ENCODE results near the gene PACS2.

PACS2 gene

GRCh38 chr14:105280525-105280924, 34.0 kb upstream of the PACS2 start:
- no peak for DNase-seq (ENCODE audit: low read depth, low spot score)
- ChIA-PET CTCF (interaction anchor here (1.0 to 1.8 kb wide), 2 partner anchors 12 to 190 kb away, joined by 3 to 6 read pairs; no protein-coding TSS in a partner anchor), POLR2A (no interaction called here)
- TF ChIP-seq, protein P1, sequence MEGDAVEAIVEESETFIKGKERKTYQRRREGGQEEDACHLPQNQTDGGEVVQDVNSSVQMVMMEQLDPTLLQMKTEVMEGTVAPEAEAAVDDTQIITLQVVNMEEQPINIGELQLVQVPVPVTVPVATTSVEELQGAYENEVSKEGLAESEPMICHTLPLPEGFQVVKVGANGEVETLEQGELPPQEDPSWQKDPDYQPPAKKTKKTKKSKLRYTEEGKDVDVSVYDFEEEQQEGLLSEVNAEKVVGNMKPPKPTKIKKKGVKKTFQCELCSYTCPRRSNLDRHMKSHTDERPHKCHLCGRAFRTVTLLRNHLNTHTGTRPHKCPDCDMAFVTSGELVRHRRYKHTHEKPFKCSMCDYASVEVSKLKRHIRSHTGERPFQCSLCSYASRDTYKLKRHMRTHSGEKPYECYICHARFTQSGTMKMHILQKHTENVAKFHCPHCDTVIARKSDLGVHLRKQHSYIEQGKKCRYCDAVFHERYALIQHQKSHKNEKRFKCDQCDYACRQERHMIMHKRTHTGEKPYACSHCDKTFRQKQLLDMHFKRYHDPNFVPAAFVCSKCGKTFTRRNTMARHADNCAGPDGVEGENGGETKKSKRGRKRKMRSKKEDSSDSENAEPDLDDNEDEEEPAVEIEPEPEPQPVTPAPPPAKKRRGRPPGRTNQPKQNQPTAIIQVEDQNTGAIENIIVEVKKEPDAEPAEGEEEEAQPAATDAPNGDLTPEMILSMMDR (IDR thresholded peaks at IDR 0.05; ENCODE audit: insufficient read depth, low read length, missing control alignments), result no peak
- H3K4me3 ChIP-seq (ENCODE audit: low read depth, low read length), result no peak overlapping the region

GRCh38 chr14:105281371-105282097, 33.0 kb upstream of the PACS2 start:
- H3K4me3 ChIP-seq (ENCODE audit: low read depth, low read length), result no peak overlapping the region
- TF ChIP-seq, protein P1 (IDR thresholded peaks at IDR 0.05; ENCODE audit: insufficient read depth, low read length, missing control alignments), result peak; percentile 58
- DNase-seq (ENCODE audit: low read depth, low spot score), result peak; percentile 23
- POLR2A ChIA-PET, result no interaction called here
- CTCF ChIA-PET, result interaction anchor here (0.9 to 3.3 kb wide), 12 partner anchors 10 to 307 kb away, joined by 3 to 24 read pairs (median 5); no protein-coding TSS in a partner anchor

GRCh38 chr14:105282098-105282725, 32.3 kb upstream of the PACS2 start:
- DNase-seq (ENCODE audit: low read depth, low spot score), result no peak
- H3K4me3 ChIP-seq (ENCODE audit: low read depth, low read length), result no peak overlapping the region
- ChIA-PET POLR2A (no interaction called here), CTCF (interaction anchor here (0.6 to 3.3 kb wide), 15 partner anchors 10 to 308 kb away, joined by 3 to 24 read pairs (median 4); no protein-coding TSS in a partner anchor)
- TF ChIP-seq, protein P1 (IDR thresholded peaks at IDR 0.05; ENCODE audit: insufficient read depth, low read length, missing control alignments), result no peak

DNA sequence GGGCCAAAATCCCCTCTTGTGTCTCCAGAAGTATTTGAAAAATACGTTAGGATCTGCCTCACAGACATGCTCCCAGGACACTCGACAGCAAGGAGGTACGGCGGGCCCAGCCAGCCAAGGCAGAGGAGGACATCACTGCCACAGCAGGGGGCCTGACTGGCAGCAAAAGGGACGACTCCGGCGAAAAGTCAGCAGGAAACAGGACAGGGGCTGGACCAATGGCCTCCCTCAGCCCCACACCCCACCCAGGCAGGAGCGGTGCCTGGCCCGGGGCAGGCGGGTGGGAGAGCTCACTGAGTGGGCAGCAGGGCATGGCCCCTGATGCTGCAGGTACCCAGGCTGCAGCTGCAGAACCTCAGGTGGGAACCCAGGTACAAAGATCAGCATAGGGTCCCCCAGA, 31.5 kb upstream of the PACS2 start:
- no peak for DNase-seq (ENCODE audit: low read depth, low spot score)
- ChIA-PET POLR2A (no interaction called here), CTCF (interaction anchor here (1.1 to 3.3 kb wide), 7 partner anchors 9 to 309 kb away, joined by 3 to 24 read pairs (median 12); no protein-coding TSS in a partner anchor)
- no peak overlapping the region for H3K4me3 ChIP-seq (ENCODE audit: low read depth, low read length)
- TF ChIP-seq, protein P1 (IDR thresholded peaks at IDR 0.05; ENCODE audit: insufficient read depth, low read length, missing control alignments), result no peak

DNA sequence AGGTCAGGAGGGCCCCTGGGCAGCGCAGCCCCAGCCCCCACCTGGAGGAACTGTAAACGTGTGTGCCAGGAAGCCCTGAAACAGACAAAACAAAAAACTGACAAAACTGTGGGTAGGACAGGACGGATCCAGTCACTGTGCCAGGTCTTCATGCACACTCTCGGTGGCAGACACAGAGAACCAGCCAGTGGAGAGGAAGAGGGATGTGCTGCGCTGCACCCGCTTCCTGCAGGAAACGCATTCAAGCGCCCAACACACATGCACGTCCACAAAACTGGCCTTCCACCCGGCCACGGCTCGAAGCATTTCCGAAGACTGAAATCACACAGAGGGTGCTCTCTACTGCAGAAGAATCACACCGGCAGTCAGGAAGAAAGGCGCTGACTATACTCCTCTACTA, 30.6 kb upstream of the PACS2 start:
- CTCF ChIA-PET, result interaction anchor here (3.2 to 3.3 kb wide), 3 partner anchors 8 to 194 kb away, joined by 14 to 24 read pairs (median 20); no protein-coding TSS in a partner anchor
- H3K4me3 ChIP-seq (ENCODE audit: low read depth, low read length), result no peak overlapping the region
- TF ChIP-seq, protein P1 (IDR thresholded peaks at IDR 0.05; ENCODE audit: insufficient read depth, low read length, missing control alignments), result no peak
- POLR2A ChIA-PET, result no interaction called here
- no peak for DNase-seq (ENCODE audit: low read depth, low spot score)

DNA sequence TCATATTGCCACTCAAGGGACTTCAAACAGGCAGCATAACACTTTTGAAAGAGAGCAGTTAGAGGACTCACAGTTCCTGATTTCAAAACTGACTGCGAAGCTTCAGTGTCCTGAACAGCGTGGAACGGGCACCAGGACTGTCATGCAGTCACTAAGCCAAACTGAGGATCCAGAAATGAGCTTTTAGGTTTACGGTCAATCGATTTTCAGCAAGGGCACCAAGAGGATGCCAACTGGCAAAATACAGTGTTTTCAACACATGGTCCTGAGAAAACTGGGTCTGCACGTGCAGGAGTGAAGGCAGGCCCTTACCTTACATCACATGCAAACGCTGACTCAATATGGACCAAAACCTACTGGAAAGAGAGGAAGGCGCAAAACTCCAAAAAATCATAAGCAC, 29.4 kb upstream of the PACS2 start:
- ChIA-PET POLR2A (no interaction called here), CTCF (interaction anchor here (0.9 to 1.2 kb wide), 2 partner anchors 9 to 14 kb away, joined by 3 read pairs; no protein-coding TSS in a partner anchor)
- TF ChIP-seq, protein P1 (IDR thresholded peaks at IDR 0.05; ENCODE audit: insufficient read depth, low read length, missing control alignments), result no peak
- H3K4me3 ChIP-seq (ENCODE audit: low read depth, low read length), result no peak overlapping the region
- DNase-seq (ENCODE audit: low read depth, low spot score), result no peak
